DND-41 (cell line): ENCODE results near the gene LHX3.

Experiments
- ATAC-seq: fragments of 200-7000 bp; cut with Tn5 transposase; 3 replicates; pipeline ENCODE4 v1.9.1; 2021; ENCODE audit warnings: low read depth; ENCODE audit not compliant: insufficient read depth
- DNase-seq: peaks from one replicate; pipeline ENCODE4 v3.0.0-alpha.2; 2020
- H2AFZ ChIP-seq: 2 replicates; pipeline ENCODE4 v1.6.0; 2012; ENCODE audit warnings: low read depth, low read length
- H3K27ac ChIP-seq: 2 replicates; pipeline ENCODE4 v1.5.1; 2012; ENCODE audit warnings: low read length, inconsistent platforms
- H3K27me3 ChIP-seq: fragments of 200-600 bp; sonication (generic); 2 replicates; pipeline ENCODE4 v1.6.0; 2012; ENCODE audit warnings: low read length, mild to moderate bottlenecking, inconsistent platforms; ENCODE audit not compliant: insufficient read depth, poor library complexity
- H3K36me3 ChIP-seq: 2 replicates; pipeline ENCODE4 v1.5.1; 2012; ENCODE audit warnings: low read length, inconsistent platforms; ENCODE audit not compliant: insufficient read depth
- H3K4me1 ChIP-seq: 2 replicates; pipeline ENCODE4 v1.5.1; 2012; ENCODE audit warnings: mild to moderate bottlenecking, low read length; ENCODE audit not compliant: insufficient read depth
- H3K4me2 ChIP-seq: 2 replicates; pipeline ENCODE4 v1.6.0; 2012; ENCODE audit warnings: mild to moderate bottlenecking, moderate library complexity, low read length, inconsistent platforms; ENCODE audit not compliant: insufficient read depth
- H3K4me3 ChIP-seq, 2 experiments: fragments of 200-600 bp in 1 of 2; shearing (Covaris generic) in 1 of 2; 2 replicates each; pipeline ENCODE4 v1.5.1; 2012 to 2016; ENCODE audit warnings: inconsistent platforms in 2 of 2, low read length in 2 of 2, mild to moderate bottlenecking in 2 of 2, low read depth in 1 of 2, moderate library complexity in 1 of 2
- H3K79me2 ChIP-seq: 2 replicates; pipeline ENCODE4 v1.6.0; 2012; ENCODE audit warnings: low read length, inconsistent platforms; ENCODE audit not compliant: insufficient read depth
- H3K9ac ChIP-seq: 2 replicates; pipeline ENCODE4 v1.6.0; 2012; ENCODE audit warnings: low read depth, mild to moderate bottlenecking, inconsistent platforms, low read length, moderate library complexity
- H3K9me3 ChIP-seq: 2 replicates; pipeline ENCODE4 v1.5.1; 2012; ENCODE audit warnings: low read length, moderate library complexity, mild to moderate bottlenecking, inconsistent platforms; ENCODE audit not compliant: insufficient read depth, severe bottlenecking
- H4K20me1 ChIP-seq: 2 replicates; pipeline ENCODE4 v1.6.0; 2012; ENCODE audit warnings: low read length; ENCODE audit not compliant: insufficient read depth
- EZH2 ChIP-seq: IDR thresholded peaks from 3 replicates; pipeline ENCODE4 v1.6.1; 2012; ENCODE audit warnings: borderline replicate concordance, low read depth, mild to moderate bottlenecking, moderate library complexity, low read length, inconsistent platforms; ENCODE audit not compliant: severe bottlenecking
- TF ChIP-seq, protein P1 (sequence below): IDR thresholded peaks from 2 replicates; pipeline ENCODE4 v1.5.1; 2012; ENCODE audit warnings: borderline replicate concordance, low read length, moderate library complexity, mild to moderate bottlenecking; ENCODE audit not compliant: poor library complexity, severe bottlenecking; ENCODE audit errors: extremely low read depth

LHX3 gene

DNA sequence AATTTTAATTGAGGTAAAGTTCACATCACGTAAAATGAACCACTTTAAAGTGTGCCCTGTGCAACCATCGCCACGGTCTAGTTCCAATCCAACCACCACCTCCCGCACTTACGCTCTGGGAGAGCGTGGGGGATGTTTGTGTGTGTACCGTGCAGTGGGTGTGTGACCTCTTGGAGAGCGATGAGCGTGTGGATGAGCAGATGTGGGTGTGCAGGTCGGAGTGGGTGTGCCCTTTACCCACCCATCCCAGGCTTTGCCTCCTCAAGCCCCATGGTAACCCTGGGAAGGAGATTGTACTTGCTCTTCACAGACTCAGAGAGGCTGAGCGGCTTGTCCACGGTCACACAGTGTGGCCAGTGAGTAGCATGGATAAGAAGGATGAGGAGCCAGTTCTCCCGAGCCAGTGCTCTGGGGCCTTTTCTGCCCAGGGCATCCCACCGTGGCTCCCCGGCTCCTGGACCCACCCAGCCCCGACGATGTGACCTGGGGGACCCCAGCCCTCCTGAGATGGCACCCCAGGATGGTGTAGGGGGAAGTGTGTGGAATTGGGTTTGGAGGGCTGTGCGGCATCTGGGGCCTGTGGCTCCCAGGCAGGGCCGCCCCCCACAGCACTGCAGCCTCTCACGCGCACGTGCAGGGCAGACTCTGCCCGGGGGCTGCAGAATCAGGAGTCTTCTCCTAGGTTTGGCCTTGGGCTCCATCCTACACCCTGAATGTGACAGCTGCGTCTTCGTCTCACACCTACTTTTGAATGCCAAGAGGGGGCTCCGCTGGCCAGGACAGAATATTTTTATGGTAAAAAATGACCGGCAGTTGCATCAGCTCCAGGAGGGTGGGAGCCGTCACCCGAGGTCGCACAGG lies 13.6 kb downstream of the LHX3 start:
- H3K4me3 ChIP-seq: no peak overlapping the region
- H3K27me3 ChIP-seq: peaks cover 5% of the 10 kb centered on the region
- no peak for ATAC-seq
- H3K79me2 ChIP-seq: no peaks in the 10 kb centered on the region
- no peaks in the 10 kb centered on the region; the same call in 1 of the 2 replicates for H4K20me1 ChIP-seq
- H3K36me3 ChIP-seq: no peaks in the 10 kb centered on the region
- no peak for TF ChIP-seq EZH2
- TF ChIP-seq, protein P1, sequence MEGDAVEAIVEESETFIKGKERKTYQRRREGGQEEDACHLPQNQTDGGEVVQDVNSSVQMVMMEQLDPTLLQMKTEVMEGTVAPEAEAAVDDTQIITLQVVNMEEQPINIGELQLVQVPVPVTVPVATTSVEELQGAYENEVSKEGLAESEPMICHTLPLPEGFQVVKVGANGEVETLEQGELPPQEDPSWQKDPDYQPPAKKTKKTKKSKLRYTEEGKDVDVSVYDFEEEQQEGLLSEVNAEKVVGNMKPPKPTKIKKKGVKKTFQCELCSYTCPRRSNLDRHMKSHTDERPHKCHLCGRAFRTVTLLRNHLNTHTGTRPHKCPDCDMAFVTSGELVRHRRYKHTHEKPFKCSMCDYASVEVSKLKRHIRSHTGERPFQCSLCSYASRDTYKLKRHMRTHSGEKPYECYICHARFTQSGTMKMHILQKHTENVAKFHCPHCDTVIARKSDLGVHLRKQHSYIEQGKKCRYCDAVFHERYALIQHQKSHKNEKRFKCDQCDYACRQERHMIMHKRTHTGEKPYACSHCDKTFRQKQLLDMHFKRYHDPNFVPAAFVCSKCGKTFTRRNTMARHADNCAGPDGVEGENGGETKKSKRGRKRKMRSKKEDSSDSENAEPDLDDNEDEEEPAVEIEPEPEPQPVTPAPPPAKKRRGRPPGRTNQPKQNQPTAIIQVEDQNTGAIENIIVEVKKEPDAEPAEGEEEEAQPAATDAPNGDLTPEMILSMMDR: no peak
- H3K9me3 ChIP-seq: no peaks in the 10 kb centered on the region
- H3K27ac ChIP-seq: no peak overlapping the region
- no peak overlapping the region for H2AFZ ChIP-seq
- no peaks in the 10 kb centered on the region for H3K4me1 ChIP-seq
- no peak overlapping the region for H3K4me2 ChIP-seq
- DNase-seq: no peak
- H3K9ac ChIP-seq: no peak overlapping the region

DNA sequence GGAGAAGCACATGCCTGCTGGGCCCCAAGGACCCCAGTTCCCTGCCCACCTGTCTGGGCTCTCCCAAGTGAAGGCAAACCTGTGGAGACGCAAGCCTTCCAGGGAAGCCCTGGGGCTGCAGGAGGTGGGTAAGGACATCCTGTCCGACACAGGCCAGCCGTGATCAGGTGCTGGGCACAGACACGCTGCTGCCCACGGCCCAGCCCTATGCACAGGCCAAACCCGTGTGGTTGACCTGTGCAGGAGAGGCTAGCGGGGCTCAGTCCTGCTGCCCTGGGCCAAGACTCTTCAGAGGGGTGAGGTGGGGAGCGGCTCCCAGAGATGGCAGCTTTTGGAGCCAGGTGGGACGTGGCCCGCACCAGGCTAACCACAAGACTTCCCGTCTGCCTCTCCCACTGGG lies 14.3 kb downstream of the LHX3 start:
- no peaks in the 10 kb centered on the region for H3K9me3 ChIP-seq
- no peak for TF ChIP-seq EZH2
- H3K27ac ChIP-seq: no peak overlapping the region
- no peaks in the 10 kb centered on the region for H3K36me3 ChIP-seq
- no peaks in the 10 kb centered on the region for H3K79me2 ChIP-seq
- H3K4me2 ChIP-seq: no peak overlapping the region
- H2AFZ ChIP-seq: no peak overlapping the region
- DNase-seq (no peak), ATAC-seq (no peak)
- no peaks in the 10 kb centered on the region for H4K20me1 ChIP-seq
- H3K9ac ChIP-seq: no peak overlapping the region
- no peaks in the 10 kb centered on the region for H3K27me3 ChIP-seq
- H3K4me3 ChIP-seq: no peak overlapping the region
- H3K4me1 ChIP-seq: no peaks in the 10 kb centered on the region

DNA sequence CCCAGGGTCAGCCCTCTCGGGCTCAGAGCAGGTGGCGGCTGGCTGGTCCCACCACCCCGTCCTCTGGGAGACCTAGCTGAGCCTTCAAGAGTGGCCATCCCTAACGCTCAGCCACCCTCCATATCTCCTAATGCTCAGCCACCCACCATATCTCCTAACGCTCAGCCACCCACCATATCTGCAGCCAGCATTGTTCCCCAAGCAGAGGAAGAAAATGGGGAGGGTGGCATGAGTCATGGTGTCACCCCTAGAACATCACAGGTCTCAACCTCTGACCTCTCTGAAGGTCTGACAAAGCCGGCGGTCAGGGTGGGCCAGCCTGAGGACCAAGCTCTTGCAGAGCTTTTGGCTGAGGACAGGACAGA lies 14.7 kb downstream of the LHX3 start:
- TF ChIP-seq, protein P1: no peak
- no peak for TF ChIP-seq EZH2
- Histone ChIP-seq H3K27ac (no peak overlapping the region), H4K20me1 (no peaks in the 10 kb centered on the region), H2AFZ (no peak overlapping the region), H3K9me3 (no peaks in the 10 kb centered on the region), H3K4me2 (no peak overlapping the region), H3K27me3 (no peaks in the 10 kb centered on the region), H3K9ac (no peak overlapping the region), H3K4me3 (no peak overlapping the region), H3K4me1 (no peaks in the 10 kb centered on the region), H3K79me2 (no peaks in the 10 kb centered on the region), H3K36me3 (no peaks in the 10 kb centered on the region)
- ATAC-seq (no peak), DNase-seq (no peak)

DNA sequence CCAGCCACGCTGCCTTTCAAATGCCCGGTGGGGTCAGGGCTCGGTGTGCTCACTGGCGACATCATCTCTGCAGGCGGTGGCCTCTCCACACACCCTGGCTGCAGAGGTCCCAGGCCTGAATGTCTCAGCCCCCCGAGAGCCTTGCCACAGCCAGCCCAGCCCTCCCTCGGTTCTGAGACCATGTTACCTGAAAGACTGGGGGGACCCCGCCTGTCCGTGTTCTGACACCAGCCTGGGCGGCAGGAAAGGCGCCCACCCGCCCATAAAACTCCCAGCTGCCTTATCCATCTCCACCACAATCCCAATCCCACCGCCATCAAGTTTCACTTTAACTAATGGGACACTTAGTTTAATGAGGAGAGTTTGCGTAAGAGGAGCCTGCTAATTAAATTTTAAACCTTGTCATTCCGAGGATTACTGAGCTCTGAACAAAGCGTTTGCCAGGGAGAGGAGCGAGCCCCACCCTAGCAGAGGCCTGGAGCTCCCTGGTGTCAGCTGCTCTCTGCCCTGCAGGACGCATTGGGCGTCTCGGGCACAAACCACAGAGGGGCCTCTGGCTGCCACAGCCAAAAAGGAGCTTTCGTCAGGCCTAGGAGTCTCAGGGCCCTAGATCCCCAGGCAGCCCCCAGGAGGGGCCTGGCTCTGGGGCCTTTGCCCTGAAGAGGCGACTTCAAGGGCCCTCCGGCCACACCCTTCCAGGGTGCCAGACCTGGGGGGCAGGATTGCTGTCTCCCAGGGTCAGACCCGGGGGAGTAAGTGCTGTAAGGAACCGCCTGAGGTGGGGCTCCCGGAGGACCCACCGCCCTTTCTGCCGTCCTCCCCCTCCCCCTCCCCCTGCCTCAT lies 15.3 kb downstream of the LHX3 start:
- TF ChIP-seq, protein P1: no peak
- no peak for TF ChIP-seq EZH2
- Histone ChIP-seq H3K27ac (no peak overlapping the region), H3K36me3 (no peaks in the 10 kb centered on the region), H3K9ac (no peak overlapping the region), H3K27me3 (peaks cover 4% of the 10 kb centered on the region), H4K20me1 (no peaks in the 10 kb centered on the region), H3K4me3 (no peak overlapping the region), H3K4me2 (no peak overlapping the region), H3K79me2 (no peaks in the 10 kb centered on the region), H3K9me3 (no peaks in the 10 kb centered on the region), H2AFZ (no peak overlapping the region), H3K4me1 (no peaks in the 10 kb centered on the region)
- ATAC-seq (no peak), DNase-seq (no peak)
